MM.1S (cell line): ENCODE measurements around the gene CCL5.

Experiments used
- DNase-seq: peaks from one replicate; pipeline ENCODE4 v3.0.0-alpha.2; 2015
- H2AFZ ChIP-seq: fragments of 300-600 bp; sonication (generic); 2 replicates; pipeline ENCODE4 v1.6.0; 2016; ENCODE audit warnings: antibody characterized with exemption, low read length
- H3F3A ChIP-seq: fragments of 300-600 bp; sonication (generic); 2 replicates; pipeline ENCODE4 v1.6.1; 2016; ENCODE audit warnings: mild to moderate bottlenecking, antibody characterized with exemption, low read length, moderate library complexity, mixed read lengths; ENCODE audit not compliant: insufficient read depth
- H3K27ac ChIP-seq: fragments of 300-600 bp; sonication (generic); 2 replicates; pipeline ENCODE4 v1.5.1; 2016; ENCODE audit warnings: mild to moderate bottlenecking, low read length
- H3K27me3 ChIP-seq: fragments of 300-600 bp; sonication (generic); replicated peaks from 2 replicates; pipeline ENCODE4 v1.6.0; 2016; ENCODE audit warnings: low read length; ENCODE audit not compliant: insufficient read depth
- H3K36me3 ChIP-seq: fragments of 300-600 bp; sonication (generic); replicated peaks from 2 replicates; pipeline ENCODE4 v1.6.1; 2016; ENCODE audit warnings: mild to moderate bottlenecking, low read length, mixed read lengths; ENCODE audit not compliant: insufficient read depth
- H3K4me1 ChIP-seq: fragments of 300-600 bp; sonication (generic); 2 replicates; pipeline ENCODE4 v1.6.1; 2016; ENCODE audit warnings: low read length, mixed read lengths
- H3K4me2 ChIP-seq: fragments of 300-600 bp; sonication (generic); 2 replicates; pipeline ENCODE4 v1.6.0; 2016; ENCODE audit warnings: low read depth, low read length
- H3K4me3 ChIP-seq: fragments of 300-600 bp; sonication (generic); 2 replicates; pipeline ENCODE4 v1.5.1; 2016; ENCODE audit warnings: low read length, mixed read lengths
- H3K79me2 ChIP-seq: fragments of 300-600 bp; sonication (generic); 2 replicates; pipeline ENCODE4 v1.6.1; 2016; ENCODE audit warnings: mixed run types, low read length, mixed read lengths
- H3K9ac ChIP-seq: fragments of 300-600 bp; sonication (generic); 2 replicates; pipeline ENCODE4 v1.6.1; 2016; ENCODE audit warnings: low read length, mixed read lengths
- H3K9me2 ChIP-seq: fragments of 300-600 bp; sonication (generic); replicated peaks from 2 replicates; pipeline ENCODE4 v1.6.1; 2016; ENCODE audit warnings: mild to moderate bottlenecking, low read length, mixed read lengths; ENCODE audit not compliant: insufficient read depth
- H3K9me3 ChIP-seq: fragments of 300-600 bp; sonication (generic); replicated peaks from 2 replicates; pipeline ENCODE4 v1.6.1; 2016; ENCODE audit warnings: mild to moderate bottlenecking, low read length, mixed read lengths; ENCODE audit not compliant: insufficient read depth
- H4K20me1 ChIP-seq: fragments of 300-600 bp; sonication (generic); 2 replicates; pipeline ENCODE4 v1.6.1; 2016; ENCODE audit warnings: mild to moderate bottlenecking, low read length, moderate library complexity, mixed read lengths; ENCODE audit not compliant: insufficient read depth
- CTCF ChIP-seq: fragments of 300-600 bp; sonication (generic); IDR thresholded peaks from 2 replicates; pipeline ENCODE4 v1.5.1; 2016; ENCODE audit warnings: antibody characterized with exemption, low read length, mixed read lengths
- EZH2 ChIP-seq: fragments of 300-600 bp; sonication (generic); optimal IDR thresholded peaks from 2 replicates; pipeline ENCODE3; 2017; ENCODE audit warnings: low read depth, mild to moderate bottlenecking, antibody characterized with exemption, low read length, mixed read lengths
- EZH2phosphoT487 ChIP-seq: fragments of 300-600 bp; sonication (generic); IDR thresholded peaks from 2 replicates; pipeline ENCODE4 v1.6.1; 2018; ENCODE audit warnings: antibody characterized with exemption, low read length

The CCL5 gene

GRCh38 chr17:35906191-35906925 lies 26.2 kb upstream of the CCL5 start:
- Histone ChIP-seq H4K20me1 (no peaks in the 10 kb centered on the region), H3K9ac (no peak overlapping the region), H3K4me1 (no peaks in the 10 kb centered on the region), H3K4me2 (no peak overlapping the region), H3K9me3 (no peaks in the 10 kb centered on the region), H3K79me2 (no peaks in the 10 kb centered on the region), H3F3A (no peaks in the 10 kb centered on the region), H3K9me2 (no peaks in the 10 kb centered on the region), H2AFZ (no peak overlapping the region), H3K27me3 (no peaks in the 10 kb centered on the region), H3K27ac (no peak overlapping the region), H3K4me3 (no peak overlapping the region), H3K36me3 (no peaks in the 10 kb centered on the region)
- TF ChIP-seq EZH2: no peak
- TF ChIP-seq EZH2phosphoT487: no peak
- no peak for TF ChIP-seq CTCF
- DNase-seq: no peak

GRCh38 chr17:35903451-35903850 lies 23.3 kb upstream of the CCL5 start:
- Histone ChIP-seq H4K20me1 (no peaks in the 10 kb centered on the region), H3K9ac (no peak overlapping the region), H3K4me1 (no peaks in the 10 kb centered on the region), H3K4me2 (no peak overlapping the region), H3K27me3 (no peaks in the 10 kb centered on the region), H3K9me3 (no peaks in the 10 kb centered on the region), H2AFZ (no peak overlapping the region), H3K9me2 (no peaks in the 10 kb centered on the region), H3F3A (no peaks in the 10 kb centered on the region), H3K79me2 (no peaks in the 10 kb centered on the region), H3K36me3 (no peaks in the 10 kb centered on the region), H3K4me3 (no peak overlapping the region), H3K27ac (no peak overlapping the region)
- DNase-seq: no peak
- TF ChIP-seq CTCF (no peak), EZH2phosphoT487 (no peak), EZH2 (no peak)

GRCh38 chr17:35901631-35902175 lies 21.5 kb upstream of the CCL5 start:
- H4K20me1 ChIP-seq: no peaks in the 10 kb centered on the region
- H3K27me3 ChIP-seq: no peaks in the 10 kb centered on the region
- H3K9me2 ChIP-seq: no peaks in the 10 kb centered on the region
- H3K4me2 ChIP-seq: no peak overlapping the region
- no peak overlapping the region for H3K27ac ChIP-seq
- H3K4me1 ChIP-seq: no peaks in the 10 kb centered on the region
- TF ChIP-seq CTCF (no peak), EZH2 (no peak), EZH2phosphoT487 (no peak)
- H3K4me3 ChIP-seq: no peak overlapping the region
- no peak for DNase-seq
- no peaks in the 10 kb centered on the region for H3K36me3 ChIP-seq
- no peaks in the 10 kb centered on the region for H3K79me2 ChIP-seq
- H3F3A ChIP-seq: no peaks in the 10 kb centered on the region
- no peak overlapping the region for H2AFZ ChIP-seq
- no peaks in the 10 kb centered on the region for H3K9me3 ChIP-seq
- H3K9ac ChIP-seq: no peak overlapping the region
